H1 (cell line): ENCODE measurements around the gene GRK5. TPM values are rescaled to one million over a fixed set of nuclear protein-coding genes. Genes with fewer than 3 reads are reported as not detected.

ENCODE experiments used
- ASH2L ChIP-seq: fragments of 200-600, 300-600 bp; sonication (generic); IDR thresholded peaks from one replicate; pipeline ENCODE4 v1.7.1; 2017; ENCODE audit warnings: low read length
- CHD1 ChIP-seq: IDR thresholded peaks from 2 replicates; pipeline ENCODE4 v1.6.1; 2012; ENCODE audit warnings: low read depth, low read length, improper control_type of control experiment
- CHD2 ChIP-seq: IDR thresholded peaks from 2 replicates; pipeline ENCODE4 v1.6.1; 2012; ENCODE audit warnings: low read length, improper control_type of control experiment
- JUN ChIP-seq: IDR thresholded peaks from 2 replicates; pipeline ENCODE4 v1.6.1; 2011; ENCODE audit warnings: low read depth, mild to moderate bottlenecking, improper control_type of control experiment, low read length
- polyA plus RNA-seq, 7 experiments: library from polyadenylated mRNA; depleted of rRNA in 3 of 7; stranded (reverse) in 5 of 7; unstranded in 2 of 7; fragments of >200 nt in 5 of 7; fragments of 200-250 nt in 2 of 7; gene quantifications; 1 replicate in 5 of 7; 2 replicates in 1 of 7; 4 replicates in 1 of 7; pipeline versions ENCODE4 v1.2.1 to v1.2.3, GENCODE V29; 2011 to 2013; ENCODE audit warnings: missing spikeins in 2 of 7, mixed read lengths in 2 of 7
- total RNA-seq: library from RNA; stranded (reverse); fragmentation: NEBNext Ultra II Directional; extraction: Animal tissue kit (Norgen Biotek cat#: 25700); gene quantifications from 2 replicates; pipeline ENCODE4 v1.2.1, GENCODE V29; 2021
- TF ChIP-seq, protein P1 (sequence below): IDR thresholded peaks from 2 replicates; pipeline ENCODE4 v1.6.1; 2012; ENCODE audit warnings: inconsistent platforms

GRK5 gene
- total and polyA plus RNA-seq, 2 of the 8 experiments (the other 6 are each of a cell fraction or from before 2014, with no cell fraction given), result 0.54 to 2.5 TPM

DNA sequence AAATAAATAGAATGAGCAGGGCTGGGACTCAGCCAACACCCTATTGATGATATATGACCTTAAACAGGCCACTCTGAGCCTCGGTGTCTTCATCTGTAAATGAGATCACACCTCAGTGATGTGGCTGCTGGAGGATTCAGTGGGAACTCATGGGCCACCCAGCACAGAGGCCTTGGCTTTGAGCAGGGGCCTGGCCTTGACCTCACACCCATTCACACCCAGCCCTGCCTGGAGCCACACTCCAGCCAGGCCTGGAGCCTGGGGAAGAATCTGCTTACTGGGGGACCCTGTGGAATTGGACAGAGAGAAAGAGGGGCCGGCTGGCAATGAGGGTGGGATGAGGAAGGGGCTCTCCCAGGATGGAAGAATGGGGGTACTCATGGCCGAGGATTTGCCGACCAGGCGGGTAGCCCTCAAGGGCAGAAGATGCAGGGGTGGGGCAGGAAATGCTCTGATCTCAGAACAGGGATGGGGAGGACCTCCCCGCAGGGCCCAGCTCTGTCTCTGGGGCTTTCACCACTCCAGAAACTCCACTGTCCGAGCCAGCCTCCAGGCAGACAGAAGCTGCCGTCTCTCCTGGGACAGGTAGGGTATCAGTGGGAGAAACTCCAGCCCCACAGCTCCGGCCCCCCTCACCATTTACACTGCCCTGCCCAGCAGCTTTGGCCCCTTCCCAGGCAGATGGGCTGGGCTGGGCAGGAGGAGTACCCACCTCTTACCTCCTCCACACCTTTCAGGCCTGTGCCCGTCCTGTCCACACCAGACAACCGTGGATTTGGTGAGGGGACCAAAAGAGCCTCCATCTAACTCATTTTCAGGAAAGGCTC lies 253.2 kb downstream of the GRK5 start (continued):
- TF ChIP-seq CHD2 (no peak), ASH2L (no peak), CHD1 (no peak), JUN (no peak)
- TF ChIP-seq, protein P1, sequence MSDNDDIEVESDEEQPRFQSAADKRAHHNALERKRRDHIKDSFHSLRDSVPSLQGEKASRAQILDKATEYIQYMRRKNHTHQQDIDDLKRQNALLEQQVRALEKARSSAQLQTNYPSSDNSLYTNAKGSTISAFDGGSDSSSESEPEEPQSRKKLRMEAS, result no peak
